Breast epithelium (tissue), 3 donors: ENCODE data around the gene KRABD2.

Experiments
- POLR2A ChIP-seq: fragments of 450-650 bp; IDR thresholded peaks from one replicate; pipeline ENCODE4 v1.6.1; 2016; ENCODE audit warnings: antibody characterized with exemption, mild to moderate bottlenecking, moderate library complexity
- TF ChIP-seq, protein P1 (sequence below), 3 donors: fragments of 450-650 bp; IDR thresholded peaks; one replicate each; pipeline ENCODE4 v1.5.1; 2016 to 2017; ENCODE audit warnings: antibody characterized with exemption in 3 of 3, mild to moderate bottlenecking in 3 of 3, moderate library complexity in 3 of 3

- TF ChIP-seq, protein P1, sequence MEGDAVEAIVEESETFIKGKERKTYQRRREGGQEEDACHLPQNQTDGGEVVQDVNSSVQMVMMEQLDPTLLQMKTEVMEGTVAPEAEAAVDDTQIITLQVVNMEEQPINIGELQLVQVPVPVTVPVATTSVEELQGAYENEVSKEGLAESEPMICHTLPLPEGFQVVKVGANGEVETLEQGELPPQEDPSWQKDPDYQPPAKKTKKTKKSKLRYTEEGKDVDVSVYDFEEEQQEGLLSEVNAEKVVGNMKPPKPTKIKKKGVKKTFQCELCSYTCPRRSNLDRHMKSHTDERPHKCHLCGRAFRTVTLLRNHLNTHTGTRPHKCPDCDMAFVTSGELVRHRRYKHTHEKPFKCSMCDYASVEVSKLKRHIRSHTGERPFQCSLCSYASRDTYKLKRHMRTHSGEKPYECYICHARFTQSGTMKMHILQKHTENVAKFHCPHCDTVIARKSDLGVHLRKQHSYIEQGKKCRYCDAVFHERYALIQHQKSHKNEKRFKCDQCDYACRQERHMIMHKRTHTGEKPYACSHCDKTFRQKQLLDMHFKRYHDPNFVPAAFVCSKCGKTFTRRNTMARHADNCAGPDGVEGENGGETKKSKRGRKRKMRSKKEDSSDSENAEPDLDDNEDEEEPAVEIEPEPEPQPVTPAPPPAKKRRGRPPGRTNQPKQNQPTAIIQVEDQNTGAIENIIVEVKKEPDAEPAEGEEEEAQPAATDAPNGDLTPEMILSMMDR (IDR thresholded peaks at IDR 0.05): no peak
- TF ChIP-seq POLR2A: no peak
These were observed 10.3 kb downstream of the KRABD2 start for GRCh38 chr17:8366231-8366630.
